Activated CD4-positive, CD25-positive, alpha-beta regulatory T cell (primary cell): Measurements from ENCODE around the gene FBLN1.
"Not testable (repeated sequence)": the region's sequence is repeated elsewhere in the genome, so short reads cannot be mapped to it uniquely, and the experiment has no call there.

Experiments
- DNase-seq, 4 experiments: peaks; one replicate each; lab custom pipeline; 2025; lab: John Stamatoyannopoulos, UW

FBLN1 gene

GRCh38 chr22:45502215-45503049 lies at the start of gene FBLN1:
Gene FBLN1, plus strand, starts transcription at chr22:45502883. Its CDS starts 103 bp downstream, at chr22:45502986.
- DNase-seq, result no peak

GRCh38 chr22:45453764-45454163 lies 48.9 kb upstream of the FBLN1 start:
- no peak for DNase-seq

GRCh38 chr22:45454275-45454674 lies 48.4 kb upstream of the FBLN1 start:
- no peak for DNase-seq

GRCh38 chr22:45455212-45455611 lies 47.5 kb upstream of the FBLN1 start:
- DNase-seq, result no peak

GRCh38 chr22:45455621-45456020 lies 47.1 kb upstream of the FBLN1 start:
- no peak for DNase-seq

- no peak for DNase-seq
These were observed 45.9 kb upstream of the FBLN1 start for GRCh38 chr22:45456811-45457210.

GRCh38 chr22:45458532-45458931 lies 44.2 kb upstream of the FBLN1 start:
- no peak for DNase-seq

- no peak for DNase-seq
These were observed 43.4 kb upstream of the FBLN1 start for GRCh38 chr22:45459235-45459634.

GRCh38 chr22:45460288-45461109 lies 42.2 kb upstream of the FBLN1 start:
- no peak for DNase-seq

- DNase-seq, result no peak
These were observed 40.5 kb upstream of the FBLN1 start for GRCh38 chr22:45462034-45462655.

- not testable (repeated sequence) for DNase-seq
These were observed 39.0 kb upstream of the FBLN1 start for GRCh38 chr22:45463691-45464090.

GRCh38 chr22:45465633-45466032 lies 37.0 kb upstream of the FBLN1 start:
- no peak for DNase-seq

GRCh38 chr22:45468872-45469271 lies 33.8 kb upstream of the FBLN1 start:
- no peak for DNase-seq

GRCh38 chr22:45469281-45470073 lies 33.2 kb upstream of the FBLN1 start:
- no peak for DNase-seq

GRCh38 chr22:45470871-45471270 lies 31.8 kb upstream of the FBLN1 start:
- DNase-seq, result no peak

GRCh38 chr22:45472426-45472825 lies 30.3 kb upstream of the FBLN1 start:
- no peak for DNase-seq

- no peak for DNase-seq
These were observed 29.0 kb upstream of the FBLN1 start for GRCh38 chr22:45473626-45474237.

- DNase-seq, result no peak
These were observed 27.5 kb upstream of the FBLN1 start for GRCh38 chr22:45475063-45475747.

- no peak for DNase-seq
These were observed 26.7 kb upstream of the FBLN1 start for GRCh38 chr22:45475851-45476514.

GRCh38 chr22:45476814-45477213 lies 25.9 kb upstream of the FBLN1 start:
- no peak for DNase-seq
